Glutamatergic neuron (in vitro differentiated cells): Measurements from ENCODE around the gene CABYR. TPM values are rescaled to one million over a fixed set of nuclear protein-coding genes. Genes with fewer than 3 reads are reported as not detected.

Experiments
- DNase-seq: peaks from one replicate; pipeline ENCODE4 v3.0.0; 2022
- H3K27ac Mint-ChIP-seq: one replicate; pipeline ENCODE4 v1.8.0; 2020; ENCODE audit warnings: mild to moderate bottlenecking, mixed read lengths, inconsistent platforms; ENCODE audit not compliant: unreplicated experiment
- H3K27me3 Mint-ChIP-seq: one replicate; pipeline ENCODE4 v1.8.0; 2020; ENCODE audit warnings: mild to moderate bottlenecking, moderate library complexity, mixed read lengths, inconsistent platforms; ENCODE audit not compliant: unreplicated experiment
- H3K36me3 Mint-ChIP-seq: one replicate; pipeline ENCODE4 v1.8.0; 2020; ENCODE audit warnings: mild to moderate bottlenecking, mixed read lengths, inconsistent platforms; ENCODE audit not compliant: unreplicated experiment
- H3K4me1 Mint-ChIP-seq: one replicate; pipeline ENCODE4 v1.8.0; 2020; ENCODE audit warnings: mild to moderate bottlenecking, low read depth, mixed read lengths, inconsistent platforms; ENCODE audit not compliant: unreplicated experiment
- H3K4me3 Mint-ChIP-seq: one replicate; pipeline ENCODE4 v1.8.0; 2020; ENCODE audit warnings: mild to moderate bottlenecking, mixed read lengths, inconsistent platforms; ENCODE audit not compliant: unreplicated experiment
- H3K9me3 Mint-ChIP-seq: one replicate; pipeline ENCODE4 v1.8.0; 2020; ENCODE audit warnings: mild to moderate bottlenecking, moderate library complexity, mixed read lengths, inconsistent platforms; ENCODE audit not compliant: unreplicated experiment
- CTCF ChIP-seq: fragments of 200-600 bp; sonication (generic); IDR thresholded peaks from one replicate; pipeline ENCODE4 v1.5.0; 2021; ENCODE audit not compliant: partially characterized antibody, unreplicated experiment
- total RNA-seq: library from RNA; stranded (reverse); fragmentation: NEBNext Ultra II Directional; extraction: Animal tissue kit (Norgen Biotek cat#: 25700); gene quantifications from one replicate; pipeline ENCODE4 v1.2.1, GENCODE V29; 2021; ENCODE audit not compliant: unreplicated experiment

The CABYR gene
- total RNA-seq, 1 donor from 2014 or later = 14.0 TPM

- Mint-ChIP-seq H3K4me1 (no peaks in the 10 kb centered on the region), H3K27ac (no peak overlapping the region), H3K36me3 (no peaks in the 10 kb centered on the region), H3K27me3 (peaks cover 2% of the 10 kb centered on the region), H3K4me3 (no peak overlapping the region), H3K9me3 (peaks cover 2% of the 10 kb centered on the region)
- TF ChIP-seq CTCF = no peak
- no peak for DNase-seq
Observed at GRCh38 chr18:24180048-24180447, 41.2 kb downstream of the CABYR start.

GRCh38 chr18:24181806-24182205 is 42.9 kb downstream of the CABYR start:
- Mint-ChIP-seq H3K9me3 (peaks cover 2% of the 10 kb centered on the region), H3K27me3 (peaks cover 2% of the 10 kb centered on the region), H3K4me3 (no peak overlapping the region), H3K36me3 (no peaks in the 10 kb centered on the region), H3K27ac (no peak overlapping the region), H3K4me1 (no peaks in the 10 kb centered on the region)
- no peak for DNase-seq
- TF ChIP-seq CTCF = no peak

GRCh38 chr18:24185805-24186204 is 46.9 kb downstream of the CABYR start:
- no peak for TF ChIP-seq CTCF
- H3K27ac Mint-ChIP-seq = no peak overlapping the region
- H3K4me3 Mint-ChIP-seq = no peak overlapping the region
- no peak for DNase-seq
- H3K27me3 Mint-ChIP-seq = peaks cover 3% of the 10 kb centered on the region
- H3K4me1 Mint-ChIP-seq = peaks cover 12% of the 10 kb centered on the region
- H3K9me3 Mint-ChIP-seq = peaks cover 4% of the 10 kb centered on the region
- H3K36me3 Mint-ChIP-seq = no peaks in the 10 kb centered on the region

- peaks cover 12% of the 10 kb centered on the region for H3K4me1 Mint-ChIP-seq
- peaks cover 4% of the 10 kb centered on the region for H3K9me3 Mint-ChIP-seq
- no peak overlapping the region for H3K27ac Mint-ChIP-seq
- H3K4me3 Mint-ChIP-seq = no peak overlapping the region
- no peak for TF ChIP-seq CTCF
- peaks cover 3% of the 10 kb centered on the region for H3K27me3 Mint-ChIP-seq
- no peaks in the 10 kb centered on the region for H3K36me3 Mint-ChIP-seq
- DNase-seq = no peak
Observed at GRCh38 chr18:24187049-24187448, 48.2 kb downstream of the CABYR start.

GRCh38 chr18:24187689-24188088 is 48.8 kb downstream of the CABYR start:
- Mint-ChIP-seq H3K4me3 (no peak overlapping the region), H3K4me1 (peaks cover 12% of the 10 kb centered on the region), H3K27ac (no peak overlapping the region), H3K27me3 (peaks cover 3% of the 10 kb centered on the region), H3K9me3 (peaks cover 5% of the 10 kb centered on the region), H3K36me3 (no peaks in the 10 kb centered on the region)
- no peak for TF ChIP-seq CTCF
- DNase-seq = no peak
